T47D (cell line): Measurements from ENCODE around the gene NCCRP1.

Source experiments
- DNase-seq, 2 experiments: peaks; one replicate each; pipeline versions ENCODE4 v3.0.0 to v3.0.0-alpha.2; 2011 to 2012; ENCODE audit warnings: low read depth in 1 of 2, low spot score in 1 of 2
- JUND ChIP-seq: IDR thresholded peaks from 2 replicates; pipeline ENCODE4 v1.6.1; 2012; ENCODE audit warnings: low read depth
- in situ Hi-C: cut with HindIII; loops from 2 replicates; pipeline ENCODE4 v1.10.0; 2016; ENCODE audit warnings: low sequenced_read_pairs, low pct_unique_long_range_greater_than_20kb

NCCRP1 gene

DNA sequence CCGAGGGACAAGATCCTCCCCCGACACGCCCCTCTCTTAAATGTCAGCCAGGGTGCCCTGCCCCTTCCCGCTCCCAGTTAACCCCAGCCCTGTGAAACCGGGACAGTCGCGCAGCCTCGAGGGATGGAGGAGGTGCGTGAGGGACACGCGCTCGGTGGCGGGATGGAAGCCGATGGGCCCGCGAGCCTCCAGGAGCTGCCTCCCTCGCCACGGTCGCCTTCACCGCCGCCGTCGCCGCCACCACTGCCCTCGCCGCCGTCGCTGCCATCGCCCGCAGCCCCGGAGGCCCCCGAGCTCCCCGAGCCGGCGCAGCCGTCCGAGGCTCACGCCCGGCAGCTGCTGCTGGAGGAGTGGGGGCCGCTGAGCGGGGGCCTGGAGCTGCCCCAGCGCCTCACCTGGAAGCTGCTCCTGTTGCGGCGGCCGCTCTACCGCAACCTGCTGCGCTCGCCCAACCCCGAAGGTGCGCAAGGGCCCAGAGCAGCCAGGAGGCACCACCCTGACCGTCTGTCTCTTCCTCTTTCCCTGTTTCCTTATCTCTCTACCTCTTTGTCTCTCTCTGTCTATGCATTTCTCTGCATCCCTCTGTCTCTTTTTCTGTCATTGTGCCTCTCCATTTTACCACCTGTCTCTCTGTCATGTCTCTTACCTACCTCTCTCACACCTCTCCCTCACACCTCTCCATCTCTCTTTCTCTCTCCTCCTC, at the start of gene NCCRP1:
TSS of gene NCCRP1 (plus strand) at position 105 of the 703 bp plus-strand sequence. CDS start at position 124, 19 bp downstream.
- no peak for DNase-seq
- in situ Hi-C loops: no loop called here
- no peak for TF ChIP-seq JUND

DNA sequence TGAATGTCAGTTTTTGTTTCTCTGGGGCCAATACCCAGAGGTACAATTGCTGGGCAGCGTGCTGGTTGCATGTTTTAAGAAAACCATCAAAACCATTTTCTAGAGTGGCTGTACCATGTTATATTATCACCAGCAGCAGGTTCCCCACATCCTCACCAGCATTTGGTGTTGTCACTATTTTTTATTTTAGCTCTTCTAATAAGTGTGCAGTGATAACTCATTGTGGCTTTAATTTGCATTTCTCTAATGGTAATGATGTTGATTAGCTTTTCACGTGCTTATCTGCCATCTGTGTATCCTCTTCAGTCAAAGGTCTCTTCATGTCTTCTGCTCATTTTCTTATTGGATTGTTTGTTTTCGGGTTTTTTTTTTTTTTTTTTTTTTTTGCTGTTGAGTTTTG, 49.3 kb upstream of the NCCRP1 start:
- in situ Hi-C loops: no loop called here
- no peak for TF ChIP-seq JUND
- DNase-seq: no peak

DNA sequence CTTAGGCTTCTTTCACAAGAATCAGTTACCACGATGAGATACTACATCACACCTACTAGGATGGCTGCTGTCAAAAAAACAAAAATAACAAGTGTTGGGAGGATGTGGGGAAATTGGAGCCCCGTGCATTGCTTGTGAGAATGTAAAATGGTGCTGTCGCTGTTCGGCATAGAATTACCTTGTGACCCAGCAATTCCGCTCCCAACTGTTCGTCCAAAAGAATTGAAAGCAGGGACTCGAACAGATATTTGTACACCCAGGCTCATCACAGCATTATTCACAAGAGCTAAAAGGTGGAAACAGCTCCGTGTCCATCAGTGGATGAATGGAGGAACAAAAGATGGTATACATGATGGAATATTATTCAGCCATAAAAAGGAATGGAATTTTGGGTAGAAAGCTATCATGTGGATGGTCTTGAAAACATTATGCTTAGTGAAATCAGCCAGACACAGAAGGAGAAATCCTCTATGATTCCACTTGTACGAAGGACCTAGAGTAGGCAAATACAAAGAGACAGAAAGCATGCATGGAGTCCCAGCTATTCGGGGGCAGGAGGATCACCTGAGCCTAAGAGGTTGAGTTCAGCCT, 47.7 kb upstream of the NCCRP1 start:
- in situ Hi-C loops: no loop called here
- DNase-seq: no peak
- no peak for TF ChIP-seq JUND

DNA sequence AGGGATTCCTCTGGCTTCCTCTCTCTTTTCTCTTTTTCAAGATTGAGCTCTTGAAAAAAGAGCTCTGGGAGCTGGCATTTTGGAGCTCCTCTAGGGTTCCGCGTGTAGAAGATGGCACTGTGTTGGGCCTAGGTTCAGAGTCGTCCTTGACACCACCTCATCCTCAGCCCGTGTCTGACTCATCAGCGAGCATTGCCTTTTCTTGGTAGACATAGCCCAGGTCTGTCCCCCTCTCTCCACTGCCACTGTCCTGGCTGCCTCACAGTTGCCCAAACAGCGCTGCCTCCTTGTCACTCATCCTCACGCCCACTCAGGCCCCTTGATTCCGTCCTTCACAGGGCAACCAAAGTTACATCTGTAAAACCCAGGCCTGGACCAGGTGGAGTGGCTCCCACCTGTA, 46.5 kb upstream of the NCCRP1 start:
- no peak for TF ChIP-seq JUND
- DNase-seq: no peak
- in situ Hi-C loops: no loop called here

DNA sequence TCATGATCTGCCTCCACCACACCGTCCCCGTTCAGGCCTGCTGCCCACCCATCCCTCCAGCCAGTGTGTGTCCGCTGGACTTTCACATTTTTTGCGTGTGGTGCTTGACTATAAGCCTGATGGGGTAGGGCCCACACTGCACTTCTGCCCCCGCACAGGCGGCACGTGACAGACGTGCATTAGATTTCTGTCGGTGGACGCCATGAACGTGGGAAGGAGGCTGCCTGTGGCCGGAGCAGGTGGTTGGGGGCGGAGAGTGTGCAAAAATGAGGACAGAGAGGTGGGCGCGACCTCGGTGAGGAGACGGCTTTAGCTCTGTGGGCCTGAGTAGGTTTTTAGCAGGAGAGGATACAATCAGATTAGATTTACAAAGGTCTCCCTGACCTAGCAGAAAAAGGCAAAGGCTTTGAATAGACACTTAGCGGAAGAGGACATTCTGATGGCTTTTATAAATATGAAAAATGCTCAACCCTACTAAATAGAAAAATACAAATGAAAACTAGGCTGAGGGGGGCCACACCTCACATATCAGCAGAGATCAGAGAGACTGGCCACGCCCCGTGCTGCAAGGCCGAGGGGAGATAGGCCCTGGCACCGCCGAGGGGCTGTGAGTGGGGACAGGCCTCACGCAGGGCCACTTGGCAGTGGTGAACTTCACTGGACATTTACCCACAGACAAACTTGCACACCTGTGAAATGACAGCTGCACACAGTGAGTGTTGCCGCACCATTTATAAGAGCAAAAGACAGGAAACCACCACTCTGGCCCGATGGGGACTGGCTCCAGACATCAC, 45.8 kb upstream of the NCCRP1 start:
- TF ChIP-seq JUND: no peak
- DNase-seq: peak in 1 of 2 experiments; percentile 56
- in situ Hi-C loops: no loop called here

DNA sequence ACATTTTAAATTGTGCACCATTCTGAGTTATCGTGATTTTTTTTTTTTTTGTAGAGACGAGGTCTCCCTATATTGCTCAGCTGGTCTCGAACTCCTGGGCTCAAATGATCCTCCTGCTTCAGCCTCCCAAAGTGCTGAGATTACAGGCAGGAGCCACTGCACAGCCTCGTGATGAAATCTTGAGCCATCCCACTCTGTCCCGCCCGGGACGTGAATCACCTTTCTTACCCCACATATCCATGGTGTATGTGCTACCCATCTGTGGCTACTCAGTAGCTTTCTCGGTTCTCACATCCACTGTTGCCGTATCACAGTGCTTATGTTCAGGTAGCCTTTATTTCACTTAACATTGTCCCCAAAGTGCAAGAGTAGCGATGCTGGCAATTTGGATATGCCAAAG, 44.7 kb upstream of the NCCRP1 start:
- no peak for TF ChIP-seq JUND
- in situ Hi-C loops: no loop called here

DNA sequence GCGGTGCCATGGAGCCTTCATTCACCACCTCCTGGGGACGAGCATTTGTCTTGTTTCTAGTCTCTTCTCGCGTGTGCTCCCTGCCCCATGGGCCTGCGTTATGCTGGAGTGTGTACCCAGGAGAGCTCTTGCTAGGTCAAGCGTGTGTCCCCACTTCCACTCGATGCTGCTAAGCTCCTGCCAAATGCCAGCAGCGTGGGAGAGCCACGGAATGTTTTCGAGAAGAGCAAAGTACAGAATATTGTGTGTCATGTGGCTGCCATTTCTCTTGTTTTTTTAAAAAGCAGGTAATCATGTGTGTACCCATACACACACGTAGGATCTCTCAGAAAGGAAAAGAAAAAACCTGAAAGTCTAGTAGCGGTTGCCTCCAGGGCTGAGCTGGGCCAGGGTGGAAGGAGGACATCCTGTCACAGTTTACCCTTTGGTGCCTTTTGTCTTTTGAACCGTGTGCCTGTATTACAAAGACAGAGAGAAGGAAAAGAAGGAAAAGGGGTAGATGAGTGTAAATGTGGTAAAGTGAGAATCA, 42.6 kb upstream of the NCCRP1 start:
- DNase-seq: peak in 1 of 2 experiments; percentile 86
- in situ Hi-C loops: no loop called here
- TF ChIP-seq JUND: 0 out of 2 replicates have a peak, but pooled peaks have one; percentile 1

More for the DNA sequence above, 44.7 kb upstream of the NCCRP1 start:
- no peak for DNase-seq

GRCh38 chr19:39154629-39155100, 42.1 kb upstream of the NCCRP1 start:
- in situ Hi-C loops: no loop called here
- TF ChIP-seq JUND: peak; percentile 12; the same call in 1 of the 2 replicates
- peak; percentile 71 to 95 for DNase-seq

GRCh38 chr19:39155114-39155700, 41.6 kb upstream of the NCCRP1 start:
- DNase-seq: no peak

GRCh38 chr19:39155741-39156140, 41.0 kb upstream of the NCCRP1 start:
- in situ Hi-C loops: no loop called here
- TF ChIP-seq JUND: no peak
- no peak for DNase-seq

More at GRCh38 chr19:39155114-39155700, 41.6 kb upstream of the NCCRP1 start:
- TF ChIP-seq JUND: no peak
- in situ Hi-C loops: no loop called here

GRCh38 chr19:39156326-39157230, 40.2 kb upstream of the NCCRP1 start:
- in situ Hi-C loops: no loop called here
- TF ChIP-seq JUND: no peak
- no peak for DNase-seq
